Right lobe of liver (tissue), 4 donors: ENCODE measurements around the gene GRM6.

Experiments used
- CTCF ChIP-seq, 4 donors: fragments of 200-600 bp in 3 of 4; fragments of 450-650 bp in 1 of 4; IDR thresholded peaks; one replicate each; pipeline versions ENCODE4 v1.5.1 to v1.8.0; 2016 to 2022; ENCODE audit warnings: antibody characterized with exemption in 4 of 4, mild to moderate bottlenecking in 2 of 4
- POLR2A ChIP-seq: fragments of 450-650 bp; IDR thresholded peaks from one replicate; pipeline ENCODE4 v1.6.1; 2017; ENCODE audit warnings: antibody characterized with exemption, mild to moderate bottlenecking
- donor health status: DM: no; HTN: no; CAD: no.
- donor health status: DM: no; HTN: no; CAD: no.
- donor health status: DM: no; HTN: yes; CAD: no.

- TF ChIP-seq POLR2A (no peak), CTCF (IDR thresholded peaks at IDR 0.05) (no peak)
Measured at GRCh38 chr5:178940569-178941360, 54.4 kb downstream of the GRM6 start, which contains the start of gene ZNF454.
